ENCODE data around the gene SIGLEC11.

- TF ChIP-seq POLR2AphosphoS5 (IDR thresholded peaks at IDR 0.05; ENCODE audit: low read depth, low read length) = no peak
- no peak for TF ChIP-seq TAF1 (IDR thresholded peaks at IDR 0.05; ENCODE audit: borderline replicate concordance, low read depth, low read length)
- TF ChIP-seq POLR2A (IDR thresholded peaks at IDR 0.05; ENCODE audit: low read depth, low read length) = no peak; the same call in 1 of the 2 replicates
These were observed 37.6 kb downstream of the SIGLEC11 start for GRCh38 chr19:49923055-49924003.

All from GM12892 (cell line).